Measurements from ENCODE around the gene VSIG4. TPM values are rescaled to one million over a fixed set of nuclear protein-coding genes. Genes with fewer than 3 reads are reported as not detected.
A peak's percentile ranks its signal among the peaks of the same experiment; 100 is the strongest.

The VSIG4 gene
- total and polyA plus RNA-seq, 12 donors, result 2.9 to 106 (median 14.8) TPM

- Histone ChIP-seq H3K4me3 (no peak overlapping the region), H3K9me3 (peaks cover 0 to 2% (median 0%) of the 10 kb centered on the region in 11 donors), H3K36me3 (no peaks in the 10 kb centered on the region), H3K4me1 (peaks cover 0 to 54% (median 0%) of the 10 kb centered on the region in 9 donors), H3K27ac (no peak overlapping the region), H3K27me3 (no peaks in the 10 kb centered on the region)
- TF ChIP-seq CTCF (IDR thresholded peaks at IDR 0.05), result no peak
- intact Hi-C loops (cut with DNase I), result no loop called here
- ATAC-seq (peak in 2 of 8 donors; percentile 33 to 56), DNase-seq (no peak)
- 87 to 94% methylated on average over 3 of the region's 3 CpGs for WGBS, 2 donors
Measured at GRCh38 chrX:66051980-66052379, 12.1 kb upstream of the VSIG4 start.

DNA sequence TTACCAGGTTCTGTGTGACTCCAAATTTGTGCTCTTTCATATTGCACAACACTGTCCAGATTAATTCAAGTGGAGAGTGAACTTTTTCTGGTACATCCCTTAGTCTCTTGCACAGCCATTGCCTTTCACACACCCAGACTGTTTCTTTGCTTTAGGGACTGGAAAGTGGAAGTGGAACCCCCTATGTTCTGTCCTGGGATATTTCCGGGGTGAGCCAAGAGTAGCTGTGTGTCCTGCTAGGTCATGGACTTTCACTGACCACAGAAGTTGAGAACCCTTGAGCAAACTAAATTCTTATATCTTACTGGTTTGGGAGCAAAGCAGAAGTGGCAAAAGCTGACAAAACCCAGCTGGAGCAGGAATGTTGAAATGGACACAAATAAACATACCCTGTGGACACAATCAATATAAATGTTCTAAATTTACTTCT is 10.3 kb upstream of the VSIG4 start:
- intact Hi-C loops (cut with DNase I), result no loop called here
- TF ChIP-seq CTCF (IDR thresholded peaks at IDR 0.05), result no peak
- Histone ChIP-seq H3K4me3 (no peak overlapping the region), H3K27me3 (no peaks in the 10 kb centered on the region), H3K4me1 (peaks cover 0 to 68% (median 0%) of the 10 kb centered on the region in 9 donors), H3K27ac (no peak overlapping the region), H3K36me3 (no peaks in the 10 kb centered on the region), H3K9me3 (no peaks in the 10 kb centered on the region)
- WGBS, 2 donors, result 59 to 76% methylated on average over 1 of the region's 1 CpG
- ATAC-seq (peak in 6 of 8 donors; percentile 25 to 81 (median 48)), DNase-seq (no peak)

GRCh38 chrX:66049056-66049455 is 9.2 kb upstream of the VSIG4 start:
- no peaks in the 10 kb centered on the region for H3K36me3 ChIP-seq
- WGBS, 2 donors, result 95 to 97% methylated on average over 2 of the region's 2 CpGs
- H3K27me3 ChIP-seq, result peaks cover 0 to 6% (median 0%) of the 10 kb centered on the region in 7 donors
- H3K27ac ChIP-seq, result peak overlapping the region in 1 of 10 donors; percentile 67
- no peak overlapping the region for H3K4me3 ChIP-seq
- DNase-seq, result no peak
- no peaks in the 10 kb centered on the region for H3K9me3 ChIP-seq
- intact Hi-C loops (cut with DNase I), result no loop called here
- peaks cover 0 to 60% (median 0%) of the 10 kb centered on the region in 9 donors for H3K4me1 ChIP-seq
- no peak for ATAC-seq
- no peak for TF ChIP-seq CTCF (IDR thresholded peaks at IDR 0.05)

DNA sequence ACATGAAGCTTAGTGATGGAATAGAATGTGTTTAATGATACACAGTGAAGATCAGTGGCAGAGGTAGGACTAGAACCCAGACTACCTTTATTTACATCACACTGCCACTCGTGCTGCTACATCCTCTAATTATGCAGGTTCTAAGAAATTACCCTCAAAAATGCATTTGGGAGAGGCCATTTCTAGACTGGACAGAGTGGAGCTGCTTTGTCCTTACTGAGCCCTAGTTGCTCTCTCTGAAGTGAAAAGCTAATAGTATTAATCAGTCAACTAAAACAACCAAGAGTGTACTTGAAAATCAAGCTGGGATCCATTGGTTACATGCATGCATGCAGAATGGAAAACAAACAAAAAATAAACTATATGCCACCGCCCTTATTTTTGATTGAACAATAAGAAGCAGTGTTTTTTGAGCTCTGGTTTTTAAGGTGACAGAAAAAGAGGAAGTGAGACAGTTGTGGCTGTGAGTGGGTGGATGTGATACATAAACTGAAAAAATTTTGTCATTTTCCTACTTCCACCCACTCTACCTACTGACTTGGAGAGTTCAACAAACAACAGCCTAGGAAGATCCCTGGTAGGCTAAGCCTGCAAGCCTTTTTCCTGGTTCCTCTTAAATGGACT is 6.8 kb upstream of the VSIG4 start:
- WGBS, 2 donors, result 59 to 67% methylated on average over 2 of the region's 2 CpGs
- TF ChIP-seq CTCF (IDR thresholded peaks at IDR 0.05), result no peak
- peak overlapping the region in 1 of 10 donors; percentile 45 for H3K27ac ChIP-seq
- H3K27me3 ChIP-seq, result peaks cover 0 to 27% (median 0%) of the 10 kb centered on the region in 7 donors
- H3K9me3 ChIP-seq, result no peaks in the 10 kb centered on the region
- DNase-seq (no peak), ATAC-seq (peak in 1 of 8 donors; percentile 38)
- H3K36me3 ChIP-seq, result no peaks in the 10 kb centered on the region
- intact Hi-C loops (cut with DNase I), result no loop called here
- no peak overlapping the region for H3K4me3 ChIP-seq
- peaks cover 0 to 51% (median 0%) of the 10 kb centered on the region in 9 donors for H3K4me1 ChIP-seq

All from heart right ventricle (tissue), 16 donors.